HepG2 (cell line): ENCODE results near the gene PYGB. TPM values are rescaled to one million over a fixed set of nuclear protein-coding genes. Genes with fewer than 3 reads are reported as not detected.
A peak's percentile ranks its signal among the peaks of the same experiment; 100 is the strongest.

Source experiments
- KDM2A ChIP-seq: sonication (generic); formaldehyde crosslinking; IDR thresholded peaks from 2 replicates; pipeline ENCODE4 v1.4.0; 2020; ENCODE audit warnings: low read depth, missing genetic modification reagents, borderline replicate concordance
- MBD4 ChIP-seq: IDR thresholded peaks from 2 replicates; pipeline ENCODE4 v1.6.1; 2012; ENCODE audit warnings: low read length, inconsistent platforms, borderline replicate concordance
- MXD3 ChIP-seq: IDR thresholded peaks from 2 replicates; pipeline ENCODE4 v1.6.1; 2016; ENCODE audit warnings: mild to moderate bottlenecking, missing biosample characterization, missing genetic modification reagents
- NFIB ChIP-seq: sonication (generic); formaldehyde crosslinking; IDR thresholded peaks from 2 replicates; pipeline ENCODE4 v1.9.0; 2021; ENCODE audit warnings: missing genetic modification reagents, mild to moderate bottlenecking, borderline replicate concordance
- NFRKB ChIP-seq: fragments of 450-650 bp; IDR thresholded peaks from 2 replicates; pipeline ENCODE4 v1.6.1; 2017
- SSRP1 ChIP-seq: IDR thresholded peaks from 2 replicates; pipeline ENCODE4 v1.6.1; 2016; ENCODE audit warnings: control low read depth
- ZNF234 ChIP-seq: sonication (generic); formaldehyde crosslinking; conservative IDR thresholded peaks from 2 replicates; pipeline ENCODE4 v1.5.1; 2020; ENCODE audit warnings: mild to moderate bottlenecking, missing genetic modification reagents
- ZNF296 ChIP-seq: sonication (generic); formaldehyde crosslinking; conservative IDR thresholded peaks from 2 replicates; pipeline ENCODE4 v1.5.0; 2020; ENCODE audit warnings: mild to moderate bottlenecking, missing genetic modification reagents
- ZNF30 ChIP-seq: sonication (generic); formaldehyde crosslinking; IDR thresholded peaks from 2 replicates; pipeline ENCODE4 v1.5.0; 2020; ENCODE audit warnings: mild to moderate bottlenecking, missing genetic modification reagents
- ZNF382 ChIP-seq: sonication (generic); formaldehyde crosslinking; IDR thresholded peaks from 2 replicates; pipeline ENCODE4 v1.5.0; 2020; ENCODE audit warnings: missing genetic modification reagents, mild to moderate bottlenecking, borderline replicate concordance
- ZNF451 ChIP-seq: sonication (generic); formaldehyde crosslinking; IDR thresholded peaks from 2 replicates; pipeline ENCODE4 v1.5.0; 2020; ENCODE audit warnings: mild to moderate bottlenecking, missing genetic modification reagents
- ZNF564 ChIP-seq: sonication (generic); formaldehyde crosslinking; IDR thresholded peaks from 2 replicates; pipeline ENCODE4 v1.8.1; 2023; ENCODE audit warnings: mild to moderate bottlenecking, missing genetic modification reagents
- ZNF572 ChIP-seq: sonication (generic); formaldehyde crosslinking; IDR thresholded peaks from 2 replicates; pipeline ENCODE4 v1.5.1; 2020; ENCODE audit warnings: mild to moderate bottlenecking, missing genetic modification reagents
- ZNF614 ChIP-seq: IDR thresholded peaks from 2 replicates; pipeline ENCODE4 v1.6.1; 2018; ENCODE audit warnings: missing biosample characterization, missing genetic modification reagents, inconsistent platforms, borderline replicate concordance
- ZNF749 ChIP-seq: sonication (generic); formaldehyde crosslinking; IDR thresholded peaks from 2 replicates; pipeline ENCODE4 v1.8.0; 2022; ENCODE audit warnings: mild to moderate bottlenecking, missing genetic modification reagents, moderate library complexity, borderline replicate concordance
- ZSCAN5A ChIP-seq: sonication (generic); formaldehyde crosslinking; IDR thresholded peaks from 2 replicates; pipeline ENCODE4 v1.8.0; 2022; ENCODE audit warnings: mild to moderate bottlenecking, missing genetic modification reagents, borderline replicate concordance
- polyA plus RNA-seq, 8 experiments: library from polyadenylated mRNA; depleted of rRNA in 3 of 8; stranded (reverse) in 7 of 8; unstranded in 1 of 8; fragments of >200 nt; fragmentation: Illumina TruSeq in 4 of 8; extraction: Trizol in 4 of 8; gene quantifications; 2 replicates each; pipeline versions ENCODE4 v1.2.1 to v1.2.3, GENCODE V29; 2011 to 2016; ENCODE audit warnings: low read depth in 4 of 8, missing spikeins in 1 of 8, mixed read lengths in 1 of 8; ENCODE audit not compliant: insufficient read depth in 1 of 8
- total RNA-seq, 5 experiments: library from RNA; depleted of rRNA; stranded (reverse); fragments of >200 nt; fragmentation: Illumina TruSeq; extraction: Trizol; gene quantifications; 2 replicates each; pipeline ENCODE4 v1.2.3, GENCODE V29; 2016; ENCODE audit warnings: low read depth in 1 of 5
- TF ChIP-seq, protein P1 (sequence below): sonication (generic); formaldehyde crosslinking; IDR thresholded peaks from 2 replicates; pipeline ENCODE4 v1.4.0; 2020; ENCODE audit warnings: missing genetic modification reagents; ENCODE audit errors: not compliant biosample characterization
- TF ChIP-seq, protein P2 (sequence below): sonication (generic); formaldehyde crosslinking; IDR thresholded peaks from 2 replicates; pipeline ENCODE4 v1.5.1; 2020; ENCODE audit warnings: missing genetic modification reagents, mild to moderate bottlenecking, borderline replicate concordance
- TF ChIP-seq, protein P3 (sequence below): sonication (generic); formaldehyde crosslinking; IDR thresholded peaks from 2 replicates; pipeline ENCODE4 v1.8.1; 2023; ENCODE audit warnings: mild to moderate bottlenecking, missing genetic modification reagents, borderline replicate concordance
- TF ChIP-seq, protein P4 (sequence below): sonication (generic); formaldehyde crosslinking; IDR thresholded peaks from 2 replicates; pipeline ENCODE4 v1.5.1; 2020; ENCODE audit warnings: mild to moderate bottlenecking, moderate library complexity, missing genetic modification reagents
- TF ChIP-seq, protein P5 (sequence below): sonication (generic); formaldehyde crosslinking; IDR thresholded peaks from 2 replicates; pipeline ENCODE4 v1.4.0; 2020; ENCODE audit warnings: mild to moderate bottlenecking, missing genetic modification reagents
- TF ChIP-seq, protein P6 (sequence below): sonication (generic); formaldehyde crosslinking; IDR thresholded peaks from 2 replicates; pipeline ENCODE4 v1.5.0; 2020; ENCODE audit warnings: mild to moderate bottlenecking, missing genetic modification reagents

The PYGB gene
- total and polyA plus RNA-seq, 2 of the 13 experiments (the other 11 are each of a cell fraction or from before 2014, with no cell fraction given): 24.2 to 86.3 TPM

DNA sequence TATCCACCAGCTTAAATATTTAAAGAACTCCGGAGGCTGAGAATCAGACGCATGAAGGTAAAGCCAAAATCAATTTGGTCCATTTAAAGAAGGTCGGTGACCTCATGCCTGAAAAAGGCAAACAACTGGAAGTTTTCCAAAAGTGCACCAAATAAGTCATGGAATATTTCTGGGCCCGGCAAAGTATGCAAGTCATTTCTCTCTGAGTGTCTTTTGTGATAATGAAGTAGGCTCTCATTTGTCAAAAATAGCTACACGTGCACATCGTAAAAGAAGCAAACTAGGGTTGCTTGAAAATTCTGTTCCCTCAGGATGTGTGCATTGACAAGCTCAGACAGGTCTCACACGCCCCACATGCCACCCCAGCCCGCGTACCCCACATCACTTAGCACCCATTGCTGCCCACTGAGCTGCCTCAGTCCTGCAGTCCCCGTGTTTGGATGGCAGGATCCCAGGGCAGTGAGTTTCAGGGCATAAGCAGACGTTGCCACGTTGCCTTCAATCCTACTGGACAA lies 20.5 kb upstream of the PYGB start (continued):
- TF ChIP-seq, protein P1, sequence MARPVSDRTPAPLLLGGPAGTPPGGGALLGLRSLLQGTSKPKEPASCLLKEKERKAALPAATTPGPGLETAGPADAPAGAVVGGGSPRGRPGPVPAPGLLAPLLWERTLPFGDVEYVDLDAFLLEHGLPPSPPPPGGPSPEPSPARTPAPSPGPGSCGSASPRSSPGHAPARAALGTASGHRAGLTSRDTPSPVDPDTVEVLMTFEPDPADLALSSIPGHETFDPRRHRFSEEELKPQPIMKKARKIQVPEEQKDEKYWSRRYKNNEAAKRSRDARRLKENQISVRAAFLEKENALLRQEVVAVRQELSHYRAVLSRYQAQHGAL (CRISPR knock-in tag): no peak
- TF ChIP-seq, protein P2, sequence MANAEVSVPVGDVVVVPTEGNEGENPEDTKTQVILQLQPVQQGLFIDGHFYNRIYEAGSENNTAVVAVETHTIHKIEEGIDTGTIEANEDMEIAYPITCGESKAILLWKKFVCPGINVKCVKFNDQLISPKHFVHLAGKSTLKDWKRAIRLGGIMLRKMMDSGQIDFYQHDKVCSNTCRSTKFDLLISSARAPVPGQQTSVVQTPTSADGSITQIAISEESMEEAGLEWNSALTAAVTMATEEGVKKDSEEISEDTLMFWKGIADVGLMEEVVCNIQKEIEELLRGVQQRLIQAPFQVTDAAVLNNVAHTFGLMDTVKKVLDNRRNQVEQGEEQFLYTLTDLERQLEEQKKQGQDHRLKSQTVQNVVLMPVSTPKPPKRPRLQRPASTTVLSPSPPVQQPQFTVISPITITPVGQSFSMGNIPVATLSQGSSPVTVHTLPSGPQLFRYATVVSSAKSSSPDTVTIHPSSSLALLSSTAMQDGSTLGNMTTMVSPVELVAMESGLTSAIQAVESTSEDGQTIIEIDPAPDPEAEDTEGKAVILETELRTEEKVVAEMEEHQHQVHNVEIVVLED (CRISPR knock-in tag): no peak; the same call in 1 of the 2 replicates
- no peak for TF ChIP-seq ZNF564
- TF ChIP-seq, protein P3, sequence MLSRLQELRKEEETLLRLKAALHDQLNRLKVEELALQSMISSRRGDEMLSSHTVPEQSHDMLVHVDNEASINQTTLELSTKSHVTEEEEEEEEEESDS: no peak
- TF ChIP-seq ZNF451 (CRISPR knock-in tag): no peak
- TF ChIP-seq ZNF572 (CRISPR knock-in tag): no peak
- TF ChIP-seq, protein P4, sequence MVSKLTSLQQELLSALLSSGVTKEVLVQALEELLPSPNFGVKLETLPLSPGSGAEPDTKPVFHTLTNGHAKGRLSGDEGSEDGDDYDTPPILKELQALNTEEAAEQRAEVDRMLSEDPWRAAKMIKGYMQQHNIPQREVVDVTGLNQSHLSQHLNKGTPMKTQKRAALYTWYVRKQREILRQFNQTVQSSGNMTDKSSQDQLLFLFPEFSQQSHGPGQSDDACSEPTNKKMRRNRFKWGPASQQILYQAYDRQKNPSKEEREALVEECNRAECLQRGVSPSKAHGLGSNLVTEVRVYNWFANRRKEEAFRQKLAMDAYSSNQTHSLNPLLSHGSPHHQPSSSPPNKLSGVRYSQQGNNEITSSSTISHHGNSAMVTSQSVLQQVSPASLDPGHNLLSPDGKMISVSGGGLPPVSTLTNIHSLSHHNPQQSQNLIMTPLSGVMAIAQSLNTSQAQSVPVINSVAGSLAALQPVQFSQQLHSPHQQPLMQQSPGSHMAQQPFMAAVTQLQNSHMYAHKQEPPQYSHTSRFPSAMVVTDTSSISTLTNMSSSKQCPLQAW (CRISPR knock-in tag): no peak
- TF ChIP-seq ZNF749 (CRISPR knock-in tag): no peak
- no peak for TF ChIP-seq NFIB
- TF ChIP-seq ZNF382 (CRISPR knock-in tag): no peak
- TF ChIP-seq KDM2A: peak; percentile 18
- no peak for TF ChIP-seq NFRKB
- TF ChIP-seq MXD3: no peak
- TF ChIP-seq, protein P5, sequence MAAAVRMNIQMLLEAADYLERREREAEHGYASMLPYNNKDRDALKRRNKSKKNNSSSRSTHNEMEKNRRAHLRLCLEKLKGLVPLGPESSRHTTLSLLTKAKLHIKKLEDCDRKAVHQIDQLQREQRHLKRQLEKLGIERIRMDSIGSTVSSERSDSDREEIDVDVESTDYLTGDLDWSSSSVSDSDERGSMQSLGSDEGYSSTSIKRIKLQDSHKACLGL: no peak
- TF ChIP-seq SSRP1 (CRISPR knock-in tag): no peak
- TF ChIP-seq ZNF234 (CRISPR knock-in tag): no peak
- TF ChIP-seq, protein P6, sequence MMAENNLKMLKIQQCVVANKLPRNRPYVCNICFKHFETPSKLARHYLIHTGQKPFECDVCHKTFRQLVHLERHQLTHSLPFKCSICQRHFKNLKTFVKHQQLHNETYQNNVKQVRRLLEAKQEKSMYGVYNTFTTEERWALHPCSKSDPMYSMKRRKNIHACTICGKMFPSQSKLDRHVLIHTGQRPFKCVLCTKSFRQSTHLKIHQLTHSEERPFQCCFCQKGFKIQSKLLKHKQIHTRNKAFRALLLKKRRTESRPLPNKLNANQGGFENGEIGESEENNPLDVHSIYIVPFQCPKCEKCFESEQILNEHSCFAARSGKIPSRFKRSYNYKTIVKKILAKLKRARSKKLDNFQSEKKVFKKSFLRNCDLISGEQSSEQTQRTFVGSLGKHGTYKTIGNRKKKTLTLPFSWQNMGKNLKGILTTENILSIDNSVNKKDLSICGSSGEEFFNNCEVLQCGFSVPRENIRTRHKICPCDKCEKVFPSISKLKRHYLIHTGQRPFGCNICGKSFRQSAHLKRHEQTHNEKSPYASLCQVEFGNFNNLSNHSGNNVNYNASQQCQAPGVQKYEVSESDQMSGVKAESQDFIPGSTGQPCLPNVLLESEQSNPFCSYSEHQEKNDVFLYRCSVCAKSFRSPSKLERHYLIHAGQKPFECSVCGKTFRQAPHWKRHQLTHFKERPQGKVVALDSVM (CRISPR knock-in tag): peak; percentile 12; the same call in 1 of the 2 replicates
- no peak for TF ChIP-seq ZSCAN5A
- TF ChIP-seq ZNF296: no peak
- TF ChIP-seq ZNF614 (CRISPR knock-in tag): peak; percentile 20
- TF ChIP-seq ZNF30 (CRISPR knock-in tag): no peak
- no peak for TF ChIP-seq MBD4
